ENCODE results near the gene DEXI. TPM values are rescaled to one million over a fixed set of nuclear protein-coding genes. Genes with fewer than 3 reads are reported as not detected.
A peak's percentile ranks its signal among the peaks of the same experiment; 100 is the strongest.

The DEXI gene
- polyA plus RNA-seq, 3 donors, result 4.9 to 10.8 (median 6.8) TPM

GRCh38 chr16:10920726-10921427 lies 21.4 kb downstream of the DEXI start:
- 95% methylated on average over 14 of the region's 15 CpGs for WGBS (ENCODE audit: insufficient coverage)
- intact Hi-C loops (cut with micrococcal nuclease), result loop anchor here in 1 of 2 donors (5.0 kb wide), 1 partner anchor 404 kb away; no protein-coding TSS in a partner anchor
- TF ChIP-seq CTCF (IDR thresholded peaks at IDR 0.05), result no peak
- H3K9me3 Mint-ChIP-seq, result peaks cover 0 to 2% (median 0%) of the 10 kb centered on the region in 7 donors
- no peak overlapping the region for H3K4me3 ChIP-seq (replicated peaks in 1 of 3; ENCODE audit: low read depth in 2 of 3, low read length in 3 of 3)
- H3K4me3 Mint-ChIP-seq, result no peak overlapping the region
- no peak overlapping the region for H2AFZ ChIP-seq (ENCODE audit: insufficient read depth, low read depth, low read length, poor library complexity, severe bottlenecking)
- peaks cover 94% of the 10 kb centered on the region for H4K20me1 ChIP-seq (ENCODE audit: insufficient read depth, low read length)
- H3K27me3 ChIP-seq (ENCODE audit: control insufficient read depth in 2 of 2, insufficient read depth in 2 of 2, low read length in 2 of 2), result no peaks in the 10 kb centered on the region
- H3K36me3 ChIP-seq (replicated peaks in 1 of 2; ENCODE audit: control insufficient read depth in 1 of 2, insufficient read depth in 2 of 2, low read length in 2 of 2), result peaks cover 97 to 100% of the 10 kb centered on the region in 2 donors
- no peaks in the 10 kb centered on the region for H3K9me3 ChIP-seq (replicated peaks in 1 of 2; ENCODE audit: control insufficient read depth in 1 of 2, insufficient read depth in 1 of 2, low read length in 2 of 2)
- no peak overlapping the region for H3K4me2 ChIP-seq (replicated peaks; ENCODE audit: extremely low read depth, low read length, poor library complexity, severe bottlenecking)
- H3K36me3 Mint-ChIP-seq, result peaks cover 81 to 99% of the 10 kb centered on the region in 2 donors
- H3K9ac ChIP-seq (ENCODE audit: insufficient read depth, low read length, poor library complexity, severe bottlenecking), result no peak overlapping the region
- peaks cover 9 to 14% of the 10 kb centered on the region in 2 donors for H3K4me1 ChIP-seq (ENCODE audit: control insufficient read depth in 1 of 2, insufficient read depth in 2 of 2, low read length in 2 of 2)
- DNase-seq, result no peak
- peaks cover 14% of the 10 kb centered on the region for H3K4me1 Mint-ChIP-seq
- no peaks in the 10 kb centered on the region for H3K27me3 Mint-ChIP-seq (ENCODE audit: low read depth in 3 of 3)
- no peaks in the 10 kb centered on the region for H3K79me2 ChIP-seq (ENCODE audit: insufficient read depth, low read length)
- H3K27ac ChIP-seq (ENCODE audit: low read depth in 1 of 2, low read length in 2 of 2), result peak overlapping the region in 1 of 2 donors; percentile 28
- H3K27ac Mint-ChIP-seq, result peak overlapping the region in 2 of 7 donors; percentile 28 to 75

GRCh38 chr16:10919003-10919351 lies 23.3 kb downstream of the DEXI start:
- Histone ChIP-seq H3K4me2 (replicated peaks; ENCODE audit: extremely low read depth, low read length, poor library complexity, severe bottlenecking) (no peak overlapping the region), H3K36me3 (replicated peaks in 1 of 2; ENCODE audit: control insufficient read depth in 1 of 2, insufficient read depth in 2 of 2, low read length in 2 of 2) (peaks cover 97 to 100% of the 10 kb centered on the region in 2 donors), H3K79me2 (ENCODE audit: insufficient read depth, low read length) (no peaks in the 10 kb centered on the region), H4K20me1 (ENCODE audit: insufficient read depth, low read length) (peaks cover 94% of the 10 kb centered on the region), H3K9ac (ENCODE audit: insufficient read depth, low read length, poor library complexity, severe bottlenecking) (no peak overlapping the region), H3K27ac (ENCODE audit: low read depth in 1 of 2, low read length in 2 of 2) (no peak overlapping the region), H3K4me3 (replicated peaks in 1 of 3; ENCODE audit: low read depth in 2 of 3, low read length in 3 of 3) (no peak overlapping the region), H3K27me3 (ENCODE audit: control insufficient read depth in 2 of 2, insufficient read depth in 2 of 2, low read length in 2 of 2) (no peaks in the 10 kb centered on the region), H2AFZ (ENCODE audit: insufficient read depth, low read depth, low read length, poor library complexity, severe bottlenecking) (no peak overlapping the region), H3K9me3 (replicated peaks in 1 of 2; ENCODE audit: control insufficient read depth in 1 of 2, insufficient read depth in 1 of 2, low read length in 2 of 2) (no peaks in the 10 kb centered on the region), H3K4me1 (ENCODE audit: control insufficient read depth in 1 of 2, insufficient read depth in 2 of 2, low read length in 2 of 2) (peaks cover 9 to 14% of the 10 kb centered on the region in 2 donors)
- Mint-ChIP-seq H3K36me3 (peaks cover 82 to 99% of the 10 kb centered on the region in 2 donors), H3K9me3 (no peaks in the 10 kb centered on the region), H3K27ac (peak overlapping the region in 2 of 7 donors; percentile 71 to 79), H3K4me3 (no peak overlapping the region), H3K27me3 (ENCODE audit: low read depth in 3 of 3) (no peaks in the 10 kb centered on the region), H3K4me1 (peaks cover 17% of the 10 kb centered on the region)
- DNase-seq, result no peak
- WGBS (ENCODE audit: insufficient coverage), result 60% methylated on average over 1 of the region's 7 CpGs
- peak; percentile 37 for TF ChIP-seq CTCF (IDR thresholded peaks at IDR 0.05)
- intact Hi-C loops (cut with micrococcal nuclease), result loop anchor here in 1 of 2 donors (2.0 to 5.0 kb wide), 2 partner anchors 404 to 662 kb away; no protein-coding TSS in a partner anchor

Data from CD14-positive monocyte (primary cell).